Osteoblast (primary cell): ENCODE results near the gene TMEM139. TPM values are rescaled to one million over a fixed set of nuclear protein-coding genes. Genes with fewer than 3 reads are reported as not detected.

ENCODE experiments used
- DNase-seq: peaks from one replicate; pipeline ENCODE4 v3.0.0; 2011; ENCODE audit warnings: low spot score, mixed read lengths; ENCODE audit not compliant: insufficient read length; ENCODE audit errors: missing footprints
- H2AFZ ChIP-seq: 2 replicates; pipeline ENCODE4 v1.6.0; 2011; ENCODE audit warnings: mild to moderate bottlenecking, low read length
- H3K27ac ChIP-seq: 2 replicates; pipeline ENCODE4 v1.5.1; 2011; ENCODE audit warnings: mild to moderate bottlenecking, low read depth, low read length, moderate library complexity
- H3K27me3 ChIP-seq: 2 replicates; pipeline ENCODE4 v1.6.0; 2012; ENCODE audit warnings: mild to moderate bottlenecking, control low read depth, inconsistent platforms, low read length, moderate library complexity; ENCODE audit not compliant: insufficient read depth
- H3K36me3 ChIP-seq: 2 replicates; pipeline ENCODE4 v1.5.1; 2011; ENCODE audit warnings: mild to moderate bottlenecking, low read length, control low read depth, moderate library complexity; ENCODE audit not compliant: insufficient read depth
- H3K4me1 ChIP-seq: 2 replicates; pipeline ENCODE4 v1.5.1; 2011; ENCODE audit warnings: mild to moderate bottlenecking, low read length, control low read depth, moderate library complexity; ENCODE audit not compliant: insufficient read depth
- H3K4me2 ChIP-seq: 2 replicates; pipeline ENCODE4 v1.6.0; 2011; ENCODE audit warnings: mild to moderate bottlenecking, low read length; ENCODE audit not compliant: insufficient read depth
- H3K4me3 ChIP-seq: fragments of 200-600 bp; sonication (generic); 3 replicates; pipeline ENCODE4 v1.5.1; 2012; ENCODE audit warnings: mild to moderate bottlenecking, low read length, inconsistent platforms; ENCODE audit not compliant: insufficient read depth
- H3K79me2 ChIP-seq: 2 replicates; pipeline ENCODE4 v1.6.0; 2012; ENCODE audit warnings: mild to moderate bottlenecking, low read length, control low read depth, inconsistent platforms; ENCODE audit not compliant: insufficient read depth
- H3K9me3 ChIP-seq: 2 replicates; pipeline ENCODE4 v1.5.1; 2011; ENCODE audit warnings: low read depth, low read length, control low read depth
- H4K20me1 ChIP-seq: 2 replicates; pipeline ENCODE4 v1.6.0; 2012; ENCODE audit warnings: mild to moderate bottlenecking, low read length, control low read depth; ENCODE audit not compliant: insufficient read depth
- total RNA-seq: library from RNA; depleted of rRNA; stranded (reverse); fragments of >200 nt; gene quantifications from 2 replicates; pipeline ENCODE4 v1.2.3, GENCODE V29; 2012
- TF ChIP-seq, protein P1 (sequence below): IDR thresholded peaks from 2 replicates; pipeline ENCODE4 v1.5.1; 2011; ENCODE audit warnings: mild to moderate bottlenecking, low read depth, low read length, moderate library complexity; ENCODE audit errors: extremely low read depth

The TMEM139 gene
- total RNA-seq, 1 donor: not detected

DNA sequence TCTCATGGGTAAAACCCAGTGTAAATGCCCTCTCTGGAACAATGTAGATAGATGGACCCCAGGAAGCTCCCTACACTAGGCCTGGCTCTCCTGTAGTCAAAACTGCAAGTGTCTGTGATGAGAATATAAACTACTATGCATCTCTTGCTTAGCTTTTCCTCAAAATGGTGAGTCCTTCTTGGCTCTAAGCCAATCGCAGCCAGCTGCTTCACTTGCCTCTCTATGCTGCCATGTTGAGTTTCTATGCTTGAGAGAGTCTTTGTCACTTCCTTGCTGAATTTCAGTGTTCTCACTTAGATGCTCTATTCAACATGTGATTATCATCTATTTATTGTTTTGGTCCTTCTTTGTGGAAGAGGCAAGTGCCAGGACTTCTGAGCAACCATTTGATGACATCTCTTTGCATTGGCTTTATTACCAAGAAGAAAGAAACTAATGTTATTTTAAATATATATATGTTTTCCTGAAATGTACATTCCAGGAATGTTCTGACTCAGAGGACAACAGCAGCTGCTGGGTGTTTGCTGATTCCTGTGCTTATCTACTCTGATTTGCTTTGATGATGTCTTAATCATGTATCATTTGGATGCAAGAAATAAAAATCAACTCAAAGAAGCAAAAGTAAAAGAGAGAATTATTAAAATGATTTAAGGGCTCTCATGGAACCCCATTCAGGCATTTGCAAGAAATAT is 46.3 kb upstream of the TMEM139 start:
- Histone ChIP-seq H2AFZ (no peak overlapping the region), H3K4me3 (no peak overlapping the region), H3K79me2 (no peaks in the 10 kb centered on the region), H3K27ac (no peak overlapping the region), H3K4me2 (no peak overlapping the region), H3K36me3 (no peaks in the 10 kb centered on the region), H3K27me3 (no peaks in the 10 kb centered on the region), H4K20me1 (no peaks in the 10 kb centered on the region), H3K4me1 (peaks cover 14% of the 10 kb centered on the region), H3K9me3 (peaks cover 6% of the 10 kb centered on the region)
- TF ChIP-seq, protein P1, sequence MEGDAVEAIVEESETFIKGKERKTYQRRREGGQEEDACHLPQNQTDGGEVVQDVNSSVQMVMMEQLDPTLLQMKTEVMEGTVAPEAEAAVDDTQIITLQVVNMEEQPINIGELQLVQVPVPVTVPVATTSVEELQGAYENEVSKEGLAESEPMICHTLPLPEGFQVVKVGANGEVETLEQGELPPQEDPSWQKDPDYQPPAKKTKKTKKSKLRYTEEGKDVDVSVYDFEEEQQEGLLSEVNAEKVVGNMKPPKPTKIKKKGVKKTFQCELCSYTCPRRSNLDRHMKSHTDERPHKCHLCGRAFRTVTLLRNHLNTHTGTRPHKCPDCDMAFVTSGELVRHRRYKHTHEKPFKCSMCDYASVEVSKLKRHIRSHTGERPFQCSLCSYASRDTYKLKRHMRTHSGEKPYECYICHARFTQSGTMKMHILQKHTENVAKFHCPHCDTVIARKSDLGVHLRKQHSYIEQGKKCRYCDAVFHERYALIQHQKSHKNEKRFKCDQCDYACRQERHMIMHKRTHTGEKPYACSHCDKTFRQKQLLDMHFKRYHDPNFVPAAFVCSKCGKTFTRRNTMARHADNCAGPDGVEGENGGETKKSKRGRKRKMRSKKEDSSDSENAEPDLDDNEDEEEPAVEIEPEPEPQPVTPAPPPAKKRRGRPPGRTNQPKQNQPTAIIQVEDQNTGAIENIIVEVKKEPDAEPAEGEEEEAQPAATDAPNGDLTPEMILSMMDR: no peak
- DNase-seq: peak; percentile 34

DNA sequence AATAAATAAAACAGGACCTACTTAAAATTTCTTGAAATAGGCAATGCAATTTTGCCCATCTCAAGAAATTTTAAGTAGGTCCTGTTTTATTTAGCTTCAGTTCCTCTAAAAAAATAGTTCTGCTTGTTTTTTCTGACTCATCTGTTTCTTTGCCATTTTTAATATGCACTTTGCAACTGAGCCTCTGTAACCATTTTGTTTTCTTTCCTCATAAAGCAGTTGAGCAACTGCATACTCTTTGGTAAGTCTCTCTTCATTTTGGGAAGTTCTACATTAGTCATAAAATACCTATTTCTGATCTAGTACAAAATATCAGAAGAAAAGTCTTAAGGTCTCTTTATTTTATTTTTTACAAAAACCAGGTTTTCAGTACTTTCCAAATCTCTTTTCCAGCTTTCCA is 44.9 kb upstream of the TMEM139 start:
- TF ChIP-seq, protein P1: no peak
- peaks cover 6% of the 10 kb centered on the region for H3K9me3 ChIP-seq
- H3K4me1 ChIP-seq: peaks cover 14% of the 10 kb centered on the region
- H3K79me2 ChIP-seq: no peaks in the 10 kb centered on the region
- no peaks in the 10 kb centered on the region for H4K20me1 ChIP-seq
- H3K27ac ChIP-seq: peak overlapping the region; percentile 85
- peak overlapping the region; percentile 66 for H3K4me2 ChIP-seq
- H3K36me3 ChIP-seq: no peaks in the 10 kb centered on the region
- no peak overlapping the region for H2AFZ ChIP-seq
- no peaks in the 10 kb centered on the region for H3K27me3 ChIP-seq
- H3K4me3 ChIP-seq: no peak overlapping the region
- DNase-seq: no peak

DNA sequence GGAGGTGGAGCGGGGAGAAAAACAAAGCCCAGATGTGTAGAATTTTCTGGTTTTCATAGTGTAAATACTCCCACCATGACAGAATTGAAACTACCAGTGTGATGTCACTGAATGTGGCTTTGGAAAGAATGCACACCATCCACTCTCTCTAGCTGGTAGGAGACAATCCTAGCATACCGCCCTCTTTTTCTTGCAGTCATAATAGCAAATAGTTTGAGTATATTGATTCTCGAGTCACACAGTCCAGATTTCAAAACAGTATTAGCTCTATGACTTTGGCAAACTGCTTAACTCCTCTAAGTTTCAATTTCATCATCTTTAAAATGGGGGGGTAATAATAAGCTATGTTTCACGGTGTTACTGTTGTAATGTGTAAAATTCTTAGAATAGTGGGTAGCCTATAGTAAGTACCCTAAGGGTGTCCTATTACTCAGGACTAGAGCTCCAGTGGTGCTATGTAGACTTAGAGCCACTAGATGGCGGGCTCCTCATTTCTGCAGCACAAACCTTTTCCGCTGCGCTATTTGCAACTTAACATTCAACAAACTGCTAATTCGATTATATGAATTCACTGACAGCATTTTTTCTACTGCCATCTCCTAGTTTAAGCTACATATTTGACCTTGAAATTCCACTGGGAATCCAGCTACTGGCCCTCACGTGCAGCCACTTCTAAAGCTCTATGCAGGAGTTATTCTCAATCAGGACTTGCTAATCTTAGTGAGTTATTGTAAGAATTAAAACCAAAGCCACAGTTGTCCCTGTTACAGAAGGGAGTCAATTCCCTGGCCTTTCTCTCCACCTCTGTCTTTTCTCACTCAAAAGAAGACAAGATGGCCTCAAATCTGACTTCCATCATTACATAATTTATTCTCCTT is 44.2 kb upstream of the TMEM139 start:
- H2AFZ ChIP-seq: peak overlapping the region; percentile 50
- H3K4me2 ChIP-seq: peak overlapping the region; percentile 66
- H3K4me3 ChIP-seq: peak overlapping the region; percentile 47
- peak overlapping the region; percentile 85 for H3K27ac ChIP-seq
- H3K9me3 ChIP-seq: peaks cover 6% of the 10 kb centered on the region
- H3K4me1 ChIP-seq: peaks cover 19% of the 10 kb centered on the region
- peak; percentile 15 for DNase-seq
- no peaks in the 10 kb centered on the region for H3K79me2 ChIP-seq
- TF ChIP-seq, protein P1: peak; percentile 95
- H4K20me1 ChIP-seq: no peaks in the 10 kb centered on the region
- H3K36me3 ChIP-seq: no peaks in the 10 kb centered on the region
- H3K27me3 ChIP-seq: no peaks in the 10 kb centered on the region

DNA sequence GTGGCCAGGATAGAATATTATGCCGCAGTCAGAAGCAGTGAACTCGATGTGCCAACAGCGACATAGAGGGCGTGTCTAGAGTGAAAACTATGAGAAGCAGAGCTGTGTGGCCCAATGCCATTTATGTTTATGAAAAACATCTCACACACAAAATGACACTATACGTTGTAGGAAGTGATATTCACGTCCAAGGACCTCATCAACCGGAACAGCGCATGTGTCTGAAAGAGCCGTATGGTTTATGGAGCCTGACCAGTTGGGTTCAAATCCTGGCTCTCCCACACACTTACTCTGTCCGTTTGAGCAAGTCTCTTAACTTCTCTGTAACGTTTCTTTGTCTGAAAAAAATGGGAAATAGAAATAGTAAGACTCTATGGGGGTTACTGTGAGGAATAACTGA is 42.5 kb upstream of the TMEM139 start:
- H3K27ac ChIP-seq: no peak overlapping the region
- peaks cover 1% of the 10 kb centered on the region for H3K9me3 ChIP-seq
- H3K4me3 ChIP-seq: no peak overlapping the region
- no peaks in the 10 kb centered on the region for H4K20me1 ChIP-seq
- TF ChIP-seq, protein P1: no peak
- no peak overlapping the region for H2AFZ ChIP-seq
- H3K4me1 ChIP-seq: peaks cover 19% of the 10 kb centered on the region
- H3K4me2 ChIP-seq: no peak overlapping the region
- peaks cover 5% of the 10 kb centered on the region for H3K27me3 ChIP-seq
- no peaks in the 10 kb centered on the region for H3K79me2 ChIP-seq
- H3K36me3 ChIP-seq: no peaks in the 10 kb centered on the region
- DNase-seq: no peak
